ENCODE data around the gene LRIG2.

The LRIG2 gene

DNA sequence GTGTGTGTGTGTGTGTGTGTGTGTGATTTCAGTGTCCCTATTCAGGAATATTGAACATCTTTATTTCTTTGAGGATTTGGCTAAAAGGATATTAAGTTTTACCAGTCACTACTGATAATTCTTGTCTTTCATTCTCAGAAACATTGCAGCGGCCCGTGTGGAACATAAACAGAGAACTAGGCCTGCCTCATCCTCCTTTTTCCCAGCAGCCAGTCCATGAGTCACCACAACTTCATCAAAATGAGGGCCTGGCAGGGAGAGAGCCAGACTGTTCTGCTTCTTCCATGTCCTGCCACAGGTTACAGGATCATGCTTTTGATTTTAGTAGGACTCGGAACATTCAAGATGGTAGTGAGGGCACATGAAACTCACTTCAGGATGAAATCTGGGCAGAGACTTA lies 50.7 kb downstream of the LRIG2 start:
- no peak overlapping the region for H3K27ac ChIP-seq (ENCODE audit: low read depth, low read length, poor library complexity, severe bottlenecking)
- H3K9me2 ChIP-seq (ENCODE audit: low read depth, low read length): no peaks in the 10 kb centered on the region
- H4K20me1 ChIP-seq (ENCODE audit: insufficient read depth, low read length): no peaks in the 10 kb centered on the region
- TF ChIP-seq, protein P1, sequence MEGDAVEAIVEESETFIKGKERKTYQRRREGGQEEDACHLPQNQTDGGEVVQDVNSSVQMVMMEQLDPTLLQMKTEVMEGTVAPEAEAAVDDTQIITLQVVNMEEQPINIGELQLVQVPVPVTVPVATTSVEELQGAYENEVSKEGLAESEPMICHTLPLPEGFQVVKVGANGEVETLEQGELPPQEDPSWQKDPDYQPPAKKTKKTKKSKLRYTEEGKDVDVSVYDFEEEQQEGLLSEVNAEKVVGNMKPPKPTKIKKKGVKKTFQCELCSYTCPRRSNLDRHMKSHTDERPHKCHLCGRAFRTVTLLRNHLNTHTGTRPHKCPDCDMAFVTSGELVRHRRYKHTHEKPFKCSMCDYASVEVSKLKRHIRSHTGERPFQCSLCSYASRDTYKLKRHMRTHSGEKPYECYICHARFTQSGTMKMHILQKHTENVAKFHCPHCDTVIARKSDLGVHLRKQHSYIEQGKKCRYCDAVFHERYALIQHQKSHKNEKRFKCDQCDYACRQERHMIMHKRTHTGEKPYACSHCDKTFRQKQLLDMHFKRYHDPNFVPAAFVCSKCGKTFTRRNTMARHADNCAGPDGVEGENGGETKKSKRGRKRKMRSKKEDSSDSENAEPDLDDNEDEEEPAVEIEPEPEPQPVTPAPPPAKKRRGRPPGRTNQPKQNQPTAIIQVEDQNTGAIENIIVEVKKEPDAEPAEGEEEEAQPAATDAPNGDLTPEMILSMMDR (IDR thresholded peaks at IDR 0.05; ENCODE audit: low read length): no peak
- H3K79me2 ChIP-seq (ENCODE audit: insufficient read depth, low read length): no peaks in the 10 kb centered on the region
- H3K4me2 ChIP-seq (ENCODE audit: low read length): no peak overlapping the region
- H3K36me3 ChIP-seq (ENCODE audit: insufficient read depth, low read length): peaks cover 71% of the 10 kb centered on the region
- H3K9me3 ChIP-seq (ENCODE audit: low read length): no peaks in the 10 kb centered on the region
- no peaks in the 10 kb centered on the region for H3F3A ChIP-seq (ENCODE audit: insufficient read depth, low read length)
- H3K4me3 ChIP-seq (ENCODE audit: low read depth, low read length, poor library complexity, severe bottlenecking): no peak overlapping the region
- H3K4me1 ChIP-seq (ENCODE audit: insufficient read depth, low read length, severe bottlenecking): no peaks in the 10 kb centered on the region
- no peak overlapping the region for H2AFZ ChIP-seq (ENCODE audit: low read length)
- no peaks in the 10 kb centered on the region for H3K27me3 ChIP-seq (ENCODE audit: insufficient read depth, low read length)
- no peak overlapping the region for H3K9ac ChIP-seq (ENCODE audit: low read length)

DNA sequence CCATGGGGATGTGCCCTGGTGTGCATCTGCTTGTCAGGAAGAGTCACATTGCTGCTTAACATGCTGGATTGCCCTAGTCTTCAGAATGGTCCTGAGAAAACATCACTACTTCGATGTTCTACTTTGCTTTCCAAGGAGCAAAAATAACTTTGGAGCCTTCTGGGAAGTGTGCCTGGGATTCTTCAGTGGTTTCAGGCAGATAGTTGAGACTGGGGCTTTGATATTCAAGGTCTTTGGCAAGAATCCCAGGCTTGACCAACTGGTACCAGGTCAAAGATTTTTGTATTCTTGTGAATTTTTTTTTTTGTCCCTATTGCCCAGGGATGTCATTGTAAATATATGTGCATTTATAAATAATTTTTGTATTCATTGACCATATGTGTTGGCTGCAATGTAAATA lies 51.4 kb downstream of the LRIG2 start:
- H2AFZ ChIP-seq (ENCODE audit: low read length): no peak overlapping the region
- no peak overlapping the region for H3K4me2 ChIP-seq (ENCODE audit: low read length)
- H3K9ac ChIP-seq (ENCODE audit: low read length): no peak overlapping the region
- H3K9me2 ChIP-seq (ENCODE audit: low read depth, low read length): no peaks in the 10 kb centered on the region
- no peaks in the 10 kb centered on the region for H4K20me1 ChIP-seq (ENCODE audit: insufficient read depth, low read length)
- no peaks in the 10 kb centered on the region for H3F3A ChIP-seq (ENCODE audit: insufficient read depth, low read length)
- H3K9me3 ChIP-seq (ENCODE audit: low read length): no peaks in the 10 kb centered on the region
- H3K4me1 ChIP-seq (ENCODE audit: insufficient read depth, low read length, severe bottlenecking): no peaks in the 10 kb centered on the region
- no peak overlapping the region for H3K4me3 ChIP-seq (ENCODE audit: low read depth, low read length, poor library complexity, severe bottlenecking)
- TF ChIP-seq, protein P1 (IDR thresholded peaks at IDR 0.05; ENCODE audit: low read length): no peak
- no peak for TF ChIP-seq EZH2 (IDR thresholded peaks at IDR 0.05; ENCODE audit: borderline replicate concordance, low read length)
- H3K79me2 ChIP-seq (ENCODE audit: insufficient read depth, low read length): no peaks in the 10 kb centered on the region
- H3K27ac ChIP-seq (ENCODE audit: low read depth, low read length, poor library complexity, severe bottlenecking): no peak overlapping the region
- H3K27me3 ChIP-seq (ENCODE audit: insufficient read depth, low read length): no peaks in the 10 kb centered on the region
- H3K36me3 ChIP-seq (ENCODE audit: insufficient read depth, low read length): peaks cover 65% of the 10 kb centered on the region

DNA sequence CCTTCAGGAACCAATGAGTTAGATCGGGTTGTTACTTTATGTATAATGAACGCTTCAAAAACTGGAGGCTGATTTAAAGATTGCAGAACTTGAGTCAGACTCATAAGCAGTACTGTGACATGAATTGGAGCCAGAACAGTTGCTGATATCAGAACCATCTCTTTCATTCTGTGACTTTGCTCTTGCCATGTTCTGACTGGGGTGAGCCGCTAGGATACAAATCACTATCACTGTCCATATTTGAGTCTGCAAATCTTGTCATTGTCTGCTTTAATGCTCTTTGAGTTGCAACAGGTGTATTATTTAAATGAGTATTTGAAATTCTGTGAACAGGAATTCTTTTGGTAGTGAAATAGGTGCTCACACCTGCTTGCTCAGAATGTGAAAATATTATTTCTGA lies 52.5 kb downstream of the LRIG2 start:
- H3K9ac ChIP-seq (ENCODE audit: low read length): no peak overlapping the region
- H2AFZ ChIP-seq (ENCODE audit: low read length): no peak overlapping the region
- no peaks in the 10 kb centered on the region for H3K9me3 ChIP-seq (ENCODE audit: low read length)
- H3K27me3 ChIP-seq (ENCODE audit: insufficient read depth, low read length): no peaks in the 10 kb centered on the region
- H3K9me2 ChIP-seq (ENCODE audit: low read depth, low read length): no peaks in the 10 kb centered on the region
- no peak overlapping the region for H3K27ac ChIP-seq (ENCODE audit: low read depth, low read length, poor library complexity, severe bottlenecking)
- peaks cover 55% of the 10 kb centered on the region for H3K36me3 ChIP-seq (ENCODE audit: insufficient read depth, low read length)
- H4K20me1 ChIP-seq (ENCODE audit: insufficient read depth, low read length): no peaks in the 10 kb centered on the region
- H3K4me1 ChIP-seq (ENCODE audit: insufficient read depth, low read length, severe bottlenecking): no peaks in the 10 kb centered on the region
- TF ChIP-seq EZH2 (IDR thresholded peaks at IDR 0.05; ENCODE audit: borderline replicate concordance, low read length): no peak
- TF ChIP-seq, protein P1 (IDR thresholded peaks at IDR 0.05; ENCODE audit: low read length): no peak
- no peak overlapping the region for H3K4me3 ChIP-seq (ENCODE audit: low read depth, low read length, poor library complexity, severe bottlenecking)
- no peaks in the 10 kb centered on the region for H3F3A ChIP-seq (ENCODE audit: insufficient read depth, low read length)
- H3K4me2 ChIP-seq (ENCODE audit: low read length): no peak overlapping the region
- no peaks in the 10 kb centered on the region for H3K79me2 ChIP-seq (ENCODE audit: insufficient read depth, low read length)

All from OCI-LY1 (cell line).